ENCODE measurements around the gene NRG2.

NRG2 gene

DNA sequence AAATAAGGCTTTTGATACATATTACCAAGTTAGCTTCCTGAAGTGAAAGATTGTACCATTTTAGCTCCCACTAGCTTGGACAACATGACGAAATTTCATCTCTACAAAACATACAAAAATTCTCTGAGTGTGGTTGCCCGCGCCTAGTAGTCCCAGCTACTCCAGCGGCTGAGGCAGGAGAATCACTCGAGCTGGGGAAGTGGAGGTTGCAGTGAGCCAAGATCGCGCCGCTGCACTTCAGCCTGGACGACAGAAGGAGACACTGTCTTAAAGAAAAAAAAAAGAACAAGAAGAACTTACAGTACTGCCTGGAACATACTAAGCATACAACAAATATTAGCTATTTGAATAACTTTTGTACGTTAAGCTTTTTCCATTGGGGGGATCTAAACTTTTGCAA, 29.7 kb upstream of the NRG2 start:
- no peak for DNase-seq (ENCODE audit: low read depth, low spot score)
- H3K9me3 ChIP-seq (ENCODE audit: low read depth, low read length), result no peaks in the 10 kb centered on the region
- H3K9ac ChIP-seq (ENCODE audit: insufficient read length), result no peak overlapping the region
- TF ChIP-seq FOXP2 (optimal IDR thresholded peaks at IDR 0.05; ENCODE audit: control extremely low read depth, extremely low read length, insufficient read depth), result no peak
- no peak for TF ChIP-seq POLR2AphosphoS5 (IDR thresholded peaks at IDR 0.05; ENCODE audit: borderline replicate concordance, low read depth, low read length)
- TF ChIP-seq EZH2 (IDR thresholded peaks at IDR 0.05), result no peak
- no peaks in the 10 kb centered on the region for H3K36me3 ChIP-seq (ENCODE audit: insufficient read depth, low read length)
- H3K4me3 ChIP-seq, result no peak overlapping the region
- H3K27ac ChIP-seq, result no peak overlapping the region

DNA sequence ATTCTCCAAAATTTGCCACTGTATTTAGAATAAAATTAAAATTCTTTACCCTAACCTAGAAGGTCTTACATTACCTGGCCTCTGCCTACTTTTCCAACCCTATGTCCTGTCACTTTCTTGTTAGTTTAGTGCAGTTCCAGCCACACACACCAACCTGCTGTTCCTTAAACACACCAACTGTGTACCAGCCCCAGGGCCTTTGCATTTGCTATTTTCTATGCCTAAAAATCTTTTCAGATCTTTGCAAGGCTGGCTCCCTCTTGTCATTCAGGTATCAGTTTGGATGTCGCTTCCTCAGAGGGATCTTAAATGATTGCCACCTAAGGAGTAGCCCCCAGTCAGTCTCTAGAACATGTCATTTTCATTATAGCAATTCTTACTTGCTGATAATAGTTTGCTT, 17.7 kb upstream of the NRG2 start:
- Histone ChIP-seq H3K4me3 (no peak overlapping the region), H3K36me3 (ENCODE audit: insufficient read depth, low read length) (no peaks in the 10 kb centered on the region), H3K9me3 (ENCODE audit: low read depth, low read length) (no peaks in the 10 kb centered on the region), H3K9ac (ENCODE audit: insufficient read length) (no peak overlapping the region), H3K27ac (no peak overlapping the region)
- no peak for DNase-seq (ENCODE audit: low read depth, low spot score)
- TF ChIP-seq EZH2 (IDR thresholded peaks at IDR 0.05), result no peak
- no peak for TF ChIP-seq POLR2AphosphoS5 (IDR thresholded peaks at IDR 0.05; ENCODE audit: borderline replicate concordance, low read depth, low read length)
- no peak for TF ChIP-seq FOXP2 (optimal IDR thresholded peaks at IDR 0.05; ENCODE audit: control extremely low read depth, extremely low read length, insufficient read depth)

DNA sequence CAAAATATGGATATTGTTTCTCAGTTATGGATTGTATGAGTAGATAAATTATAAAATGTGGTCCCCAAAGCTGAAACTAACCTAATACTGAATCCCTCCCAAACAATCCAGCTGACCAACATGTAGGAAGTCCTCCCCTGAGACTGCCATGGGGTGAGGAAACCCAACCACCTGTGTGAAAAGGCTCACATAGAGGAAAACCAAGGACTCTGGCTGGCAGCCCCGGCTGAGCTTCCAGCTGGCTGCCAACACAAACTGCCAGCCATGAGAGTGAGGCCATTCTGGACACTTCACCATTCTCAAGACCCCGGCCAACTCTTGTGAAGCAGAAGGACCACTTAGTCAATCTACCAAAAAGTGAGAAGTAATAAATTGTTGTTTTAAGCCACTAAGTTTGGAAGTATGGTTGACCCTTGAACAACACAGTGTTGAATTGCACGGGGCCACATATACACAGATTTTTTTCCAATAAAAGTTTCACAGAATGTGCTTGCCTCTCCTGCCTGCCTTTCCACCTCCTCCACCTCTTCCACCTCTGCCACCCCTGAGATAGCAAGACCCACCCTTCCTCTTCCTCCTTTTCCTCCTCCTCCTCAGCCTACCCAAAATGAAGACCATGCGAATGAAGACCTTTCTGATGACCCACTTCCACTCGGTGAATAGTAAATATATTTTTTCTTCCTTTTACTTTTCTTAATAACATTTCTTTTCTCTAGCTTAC, 15.3 kb upstream of the NRG2 start:
- Histone ChIP-seq H3K9ac (ENCODE audit: insufficient read length) (no peak overlapping the region), H3K36me3 (ENCODE audit: insufficient read depth, low read length) (no peaks in the 10 kb centered on the region), H3K4me3 (no peak overlapping the region), H3K9me3 (ENCODE audit: low read depth, low read length) (no peaks in the 10 kb centered on the region), H3K27ac (no peak overlapping the region)
- DNase-seq (ENCODE audit: low read depth, low spot score), result no peak
- no peak for TF ChIP-seq FOXP2 (optimal IDR thresholded peaks at IDR 0.05; ENCODE audit: control extremely low read depth, extremely low read length, insufficient read depth)
- TF ChIP-seq EZH2 (IDR thresholded peaks at IDR 0.05), result no peak
- TF ChIP-seq POLR2AphosphoS5 (IDR thresholded peaks at IDR 0.05; ENCODE audit: borderline replicate concordance, low read depth, low read length), result no peak

DNA sequence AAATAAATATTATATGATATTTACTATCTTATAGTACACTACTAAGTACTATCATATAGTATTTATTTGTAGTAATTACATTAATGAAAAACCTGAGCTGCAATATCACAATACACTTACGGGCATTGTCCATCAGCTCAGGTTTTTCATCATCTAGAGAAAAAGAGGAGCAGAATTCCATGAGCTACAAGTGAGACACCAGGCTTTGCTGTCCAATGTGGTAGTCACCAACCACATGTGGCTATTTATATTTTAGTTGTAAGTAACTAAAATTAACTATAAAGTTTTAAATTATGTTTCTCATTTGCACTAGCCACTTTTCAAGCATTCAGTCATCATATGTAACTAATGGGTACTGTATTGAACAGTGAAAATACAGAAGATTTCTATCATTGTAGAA, 13.8 kb upstream of the NRG2 start:
- DNase-seq (ENCODE audit: low read depth, low spot score), result no peak
- Histone ChIP-seq H3K4me3 (no peak overlapping the region), H3K9me3 (ENCODE audit: low read depth, low read length) (no peaks in the 10 kb centered on the region), H3K27ac (no peak overlapping the region), H3K36me3 (ENCODE audit: insufficient read depth, low read length) (no peaks in the 10 kb centered on the region), H3K9ac (ENCODE audit: insufficient read length) (no peak overlapping the region)
- TF ChIP-seq POLR2AphosphoS5 (IDR thresholded peaks at IDR 0.05; ENCODE audit: borderline replicate concordance, low read depth, low read length), result no peak
- no peak for TF ChIP-seq FOXP2 (optimal IDR thresholded peaks at IDR 0.05; ENCODE audit: control extremely low read depth, extremely low read length, insufficient read depth)
- TF ChIP-seq EZH2 (IDR thresholded peaks at IDR 0.05), result no peak

DNA sequence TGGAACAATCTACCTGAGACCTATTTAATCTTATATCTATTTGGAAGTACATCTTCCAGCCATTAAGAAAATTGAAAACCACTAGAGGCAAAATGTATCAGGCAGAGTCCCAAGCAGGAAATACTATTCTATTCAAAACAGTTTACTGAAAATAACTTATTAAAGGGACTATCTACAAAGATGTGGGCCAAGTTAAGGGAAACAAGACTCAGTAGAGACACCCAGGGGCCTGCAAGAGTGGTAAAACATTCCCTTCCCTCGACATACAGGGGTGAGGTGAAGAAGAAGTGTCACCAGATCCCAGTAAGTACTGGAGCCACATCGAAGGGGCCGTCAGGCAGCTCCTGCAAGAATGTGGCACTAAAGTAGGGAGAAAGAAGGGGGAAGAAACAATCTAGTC, 12.1 kb upstream of the NRG2 start:
- H3K9me3 ChIP-seq (ENCODE audit: low read depth, low read length), result no peaks in the 10 kb centered on the region
- H3K36me3 ChIP-seq (ENCODE audit: insufficient read depth, low read length), result no peaks in the 10 kb centered on the region

DNA sequence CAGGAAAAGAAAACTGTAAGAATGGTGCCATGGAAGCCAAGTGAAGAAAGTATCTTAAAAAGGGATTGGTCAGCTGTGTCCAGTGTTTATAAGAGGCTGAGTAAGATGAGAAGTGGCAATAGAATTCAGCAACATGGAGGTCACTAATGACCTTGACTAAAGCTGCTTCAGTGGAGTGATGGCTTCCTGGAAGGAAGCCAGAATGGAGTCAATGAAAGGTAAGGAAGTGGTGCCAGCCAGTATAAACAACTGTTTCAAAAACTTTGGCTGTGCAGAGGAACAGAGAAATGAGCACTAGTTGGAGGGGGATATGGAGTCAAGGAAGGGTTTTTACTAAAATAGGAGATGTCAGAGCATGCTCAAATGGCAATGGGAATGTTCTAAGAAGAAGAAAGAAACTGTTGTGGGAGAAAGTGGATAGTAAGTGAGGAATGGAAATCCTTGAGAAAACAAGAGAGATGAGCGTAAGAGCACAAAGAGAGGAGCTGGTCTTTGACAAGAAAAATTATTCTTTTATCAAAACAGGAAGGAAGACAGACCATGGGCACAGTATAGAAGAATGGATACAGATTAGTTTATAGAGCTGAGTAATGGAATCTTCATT, 11.1 kb upstream of the NRG2 start:
- Histone ChIP-seq H3K36me3 (ENCODE audit: insufficient read depth, low read length) (no peaks in the 10 kb centered on the region), H3K9me3 (ENCODE audit: low read depth, low read length) (no peaks in the 10 kb centered on the region), H3K27ac (no peak overlapping the region), H3K9ac (ENCODE audit: insufficient read length) (no peak overlapping the region), H3K4me3 (no peak overlapping the region)
- no peak for DNase-seq (ENCODE audit: low read depth, low spot score)
- TF ChIP-seq FOXP2 (optimal IDR thresholded peaks at IDR 0.05; ENCODE audit: control extremely low read depth, extremely low read length, insufficient read depth) (no peak), POLR2AphosphoS5 (IDR thresholded peaks at IDR 0.05; ENCODE audit: borderline replicate concordance, low read depth, low read length) (no peak), EZH2 (IDR thresholded peaks at IDR 0.05) (no peak)

More for the DNA sequence above, 12.1 kb upstream of the NRG2 start:
- H3K4me3 ChIP-seq, result no peak overlapping the region
- TF ChIP-seq FOXP2 (optimal IDR thresholded peaks at IDR 0.05; ENCODE audit: control extremely low read depth, extremely low read length, insufficient read depth) (no peak), POLR2AphosphoS5 (IDR thresholded peaks at IDR 0.05; ENCODE audit: borderline replicate concordance, low read depth, low read length) (no peak), EZH2 (IDR thresholded peaks at IDR 0.05) (no peak)
- no peak for DNase-seq (ENCODE audit: low read depth, low spot score)
- no peak overlapping the region for H3K9ac ChIP-seq (ENCODE audit: insufficient read length)
- no peak overlapping the region for H3K27ac ChIP-seq

DNA sequence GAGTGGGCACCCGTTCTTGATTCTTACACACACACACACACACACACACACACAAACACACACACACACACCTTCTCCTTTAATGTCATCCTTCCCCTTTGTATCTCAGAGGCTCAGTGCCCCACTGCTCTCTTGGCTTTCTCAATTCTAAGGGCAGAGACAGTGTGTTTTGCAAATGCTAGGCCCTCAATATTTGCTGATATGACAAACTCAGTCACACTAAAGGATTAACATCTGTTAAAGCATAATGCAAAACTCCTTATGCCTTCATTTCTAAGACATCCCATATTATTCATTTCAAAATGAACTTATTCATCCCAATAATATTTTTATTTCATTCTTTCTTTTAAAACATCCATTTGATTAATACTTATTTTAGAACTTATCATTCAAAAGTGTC, 8.9 kb upstream of the NRG2 start:
- no peak overlapping the region for H3K4me3 ChIP-seq
- no peak overlapping the region for H3K27ac ChIP-seq
- no peak for TF ChIP-seq FOXP2 (optimal IDR thresholded peaks at IDR 0.05; ENCODE audit: control extremely low read depth, extremely low read length, insufficient read depth)
- no peak for TF ChIP-seq EZH2 (IDR thresholded peaks at IDR 0.05)
- no peak for TF ChIP-seq POLR2AphosphoS5 (IDR thresholded peaks at IDR 0.05; ENCODE audit: borderline replicate concordance, low read depth, low read length)
- no peak for DNase-seq (ENCODE audit: low read depth, low spot score)
- no peak overlapping the region for H3K9ac ChIP-seq (ENCODE audit: insufficient read length)
- H3K9me3 ChIP-seq (ENCODE audit: low read depth, low read length), result no peaks in the 10 kb centered on the region
- no peaks in the 10 kb centered on the region for H3K36me3 ChIP-seq (ENCODE audit: insufficient read depth, low read length)

DNA sequence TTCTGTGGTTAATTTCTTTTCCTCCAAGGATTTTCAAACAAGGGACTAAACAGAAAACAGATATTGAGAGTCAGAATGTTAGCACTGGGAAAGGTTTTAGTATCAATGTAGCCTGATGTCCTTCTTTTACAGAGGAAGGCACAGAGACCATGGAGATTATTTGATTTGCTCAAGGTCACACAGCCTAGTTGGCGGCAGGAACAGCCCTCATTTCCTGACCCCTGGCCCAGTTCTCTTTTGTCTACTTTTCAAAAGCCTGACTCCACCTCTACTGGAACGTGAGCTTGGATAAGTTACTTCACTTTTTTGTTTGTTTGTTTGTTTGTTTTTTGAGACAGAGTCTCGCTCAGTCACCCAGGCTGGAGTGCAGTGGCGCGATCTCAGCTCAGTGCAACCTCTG, 6.6 kb upstream of the NRG2 start:
- H3K27ac ChIP-seq, result no peak overlapping the region
- TF ChIP-seq POLR2AphosphoS5 (IDR thresholded peaks at IDR 0.05; ENCODE audit: borderline replicate concordance, low read depth, low read length) (no peak), FOXP2 (optimal IDR thresholded peaks at IDR 0.05; ENCODE audit: control extremely low read depth, extremely low read length, insufficient read depth) (no peak), EZH2 (IDR thresholded peaks at IDR 0.05) (no peak)
- no peaks in the 10 kb centered on the region for H3K9me3 ChIP-seq (ENCODE audit: low read depth, low read length)
- no peak for DNase-seq (ENCODE audit: low read depth, low spot score)
- no peaks in the 10 kb centered on the region for H3K36me3 ChIP-seq (ENCODE audit: insufficient read depth, low read length)
- H3K4me3 ChIP-seq, result no peak overlapping the region
- no peak overlapping the region for H3K9ac ChIP-seq (ENCODE audit: insufficient read length)

Measured in SK-N-MC (cell line).